Embryonic facial prominence (tissue), 1 donor: ENCODE data around the gene AQP3.
A peak's percentile ranks its signal among the peaks of the same experiment; 100 is the strongest.
"Not testable (repeated sequence)": the region's sequence is repeated elsewhere in the genome, so short reads cannot be mapped to it uniquely, and the experiment has no call there.

Experiments used
- DNase-seq: peaks from one replicate; pipeline ENCODE4 v3.0.0-alpha.2; 2016; ENCODE audit errors: extremely low spot score

AQP3 gene

GRCh38 chr9:33465096-33465495, 17.7 kb upstream of the AQP3 start:
- no peak for DNase-seq

- no peak for DNase-seq
Observed at GRCh38 chr9:33464045-33464636, 16.7 kb upstream of the AQP3 start.

GRCh38 chr9:33463151-33463550, 15.8 kb upstream of the AQP3 start:
- DNase-seq, result no peak

GRCh38 chr9:33461492-33461891, 14.1 kb upstream of the AQP3 start:
- no peak for DNase-seq

GRCh38 chr9:33460854-33461253, 13.5 kb upstream of the AQP3 start:
- no peak for DNase-seq

GRCh38 chr9:33459115-33459514, 11.7 kb upstream of the AQP3 start:
- no peak for DNase-seq

- DNase-seq, result no peak
Observed at GRCh38 chr9:33458444-33458843, 11.1 kb upstream of the AQP3 start.

- no peak for DNase-seq
Observed at GRCh38 chr9:33455945-33456344, 8.6 kb upstream of the AQP3 start.

- not testable (repeated sequence) for DNase-seq
Observed at GRCh38 chr9:33455456-33455855, 8.1 kb upstream of the AQP3 start.

- not testable (repeated sequence) for DNase-seq
Observed at GRCh38 chr9:33454661-33455026, 7.3 kb upstream of the AQP3 start.

GRCh38 chr9:33453999-33454660, 6.7 kb upstream of the AQP3 start:
- DNase-seq, result no peak

- DNase-seq, result no peak
Observed at GRCh38 chr9:33453286-33453860, 6.0 kb upstream of the AQP3 start.

- DNase-seq, result no peak
Observed at GRCh38 chr9:33452828-33453271, 5.5 kb upstream of the AQP3 start.

- DNase-seq, result no peak
Observed at GRCh38 chr9:33450621-33451146, 3.3 kb upstream of the AQP3 start.

GRCh38 chr9:33449715-33450114, 2.3 kb upstream of the AQP3 start:
- DNase-seq, result no peak

GRCh38 chr9:33447799-33448553, 583 bp upstream of the AQP3 start:
- DNase-seq, result no peak

- peak; percentile 42 for DNase-seq
Observed at GRCh38 chr9:33446240-33446945, 1.0 kb downstream of the AQP3 start.

- DNase-seq, result no peak
Observed at GRCh38 chr9:33445389-33446239, 1.8 kb downstream of the AQP3 start.

- no peak for DNase-seq
Observed at GRCh38 chr9:33443464-33444154, 3.8 kb downstream of the AQP3 start.

- DNase-seq, result no peak
Observed at GRCh38 chr9:33443047-33443446, 4.3 kb downstream of the AQP3 start.
